Activated CD8-positive, alpha-beta memory T cell treated with anti-CD3 and anti-CD28 coated beads for 1 hour (primary cell): Measurements from ENCODE around the gene PDE6C.
"Not testable (repeated sequence)": the region's sequence is repeated elsewhere in the genome, so short reads cannot be mapped to it uniquely, and the experiment has no call there.

Experiments
- DNase-seq, 2 donors: peaks; one replicate each; pipeline ENCODE4 v3.0.0-alpha.2; 2020; ENCODE audit warnings: low read depth in 1 of 2; ENCODE audit errors: extremely low read depth in 1 of 2

Gene PDE6C

GRCh38 chr10:93629647-93630305 is 17.4 kb downstream of the PDE6C start:
- DNase-seq = no peak

- no peak for DNase-seq
Observed at GRCh38 chr10:93630625-93631557, 18.6 kb downstream of the PDE6C start.

- DNase-seq = no peak
Observed at GRCh38 chr10:93639791-93640190, 27.5 kb downstream of the PDE6C start.

- no peak for DNase-seq
Observed at GRCh38 chr10:93652857-93653256, 40.5 kb downstream of the PDE6C start.

- no peak for DNase-seq
Observed at GRCh38 chr10:93654201-93654600, 41.9 kb downstream of the PDE6C start.

- no peak for DNase-seq
Observed at GRCh38 chr10:93656155-93656554, 43.8 kb downstream of the PDE6C start.

- DNase-seq = no peak
Observed at GRCh38 chr10:93657757-93658156, 45.4 kb downstream of the PDE6C start.

- no peak for DNase-seq
Observed at GRCh38 chr10:93666030-93666429, 53.7 kb downstream of the PDE6C start.

GRCh38 chr10:93667795-93668194 is 55.5 kb downstream of the PDE6C start:
- no peak for DNase-seq

- DNase-seq = no peak
Observed at GRCh38 chr10:93670372-93670771, 58.0 kb downstream of the PDE6C start.

GRCh38 chr10:93671042-93671441 is 58.7 kb downstream of the PDE6C start:
- DNase-seq = no peak

- DNase-seq = no peak
Observed at GRCh38 chr10:93672022-93672678, 59.8 kb downstream of the PDE6C start.

- no peak for DNase-seq
Observed at GRCh38 chr10:93672890-93673289, 60.6 kb downstream of the PDE6C start.

- no peak for DNase-seq
Observed at GRCh38 chr10:93673791-93674190, 61.5 kb downstream of the PDE6C start.

- DNase-seq = no peak
Observed at GRCh38 chr10:93678386-93678785, 66.0 kb downstream of the PDE6C start.

GRCh38 chr10:93678805-93679587 is 66.7 kb downstream of the PDE6C start:
- DNase-seq = no peak

GRCh38 chr10:93680412-93681047 is 68.2 kb downstream of the PDE6C start:
- no peak for DNase-seq

- DNase-seq = no peak
Observed at GRCh38 chr10:93687737-93688136, 75.4 kb downstream of the PDE6C start.

GRCh38 chr10:93695740-93696139 is 83.4 kb downstream of the PDE6C start:
- no peak for DNase-seq

- not testable (repeated sequence) for DNase-seq
Observed at GRCh38 chr10:93696582-93696981, 84.2 kb downstream of the PDE6C start.
